CD4-positive, CD25-positive, alpha-beta regulatory T cell (primary cell): ENCODE measurements around the gene SUSD1. TPM values are rescaled to one million over a fixed set of nuclear protein-coding genes. Genes with fewer than 3 reads are reported as not detected.

Experiments
- ATAC-seq, 2 donors: fragments of 150-1000 bp; cut with Tn5 transposase; one replicate each; pipeline ENCODE4 v1.10.0; 2021; ENCODE audit warnings: low read depth in 2 of 2, moderate number of reproducible peaks in 2 of 2, moderate library complexity in 1 of 2
- DNase-seq, 3 donors: peaks; one replicate each; pipeline versions ENCODE4 v3.0.0 to v3.0.0-alpha.2; 2012 to 2022; ENCODE audit warnings: mixed read lengths in 1 of 3
- H3K27ac ChIP-seq: one replicate; pipeline ENCODE4 v1.7.0; 2013; ENCODE audit warnings: mild to moderate bottlenecking, low read length; ENCODE audit not compliant: insufficient read depth, poor library complexity, severe bottlenecking
- H3K27me3 ChIP-seq: one replicate; pipeline ENCODE4 v1.7.0; 2013; ENCODE audit warnings: low read length; ENCODE audit not compliant: control insufficient read depth, insufficient read depth
- H3K36me3 ChIP-seq: one replicate; pipeline ENCODE4 v1.7.0; 2013; ENCODE audit warnings: mild to moderate bottlenecking, low read length, moderate library complexity; ENCODE audit not compliant: control insufficient read depth, insufficient read depth
- H3K4me1 ChIP-seq: 2 replicates; pipeline ENCODE4 v1.7.0; 2013; ENCODE audit warnings: mild to moderate bottlenecking, low read length; ENCODE audit not compliant: insufficient read depth, control insufficient read depth, poor library complexity, severe bottlenecking
- H3K4me3 ChIP-seq: one replicate; pipeline ENCODE4 v1.7.0; 2013; ENCODE audit warnings: low read depth, mild to moderate bottlenecking, low read length, moderate library complexity
- H3K9me3 ChIP-seq, 2 experiments: 1 replicate in 1 of 2; 2 replicates in 1 of 2; pipeline ENCODE4 v1.7.0; 2013; ENCODE audit warnings: low read length in 2 of 2, mild to moderate bottlenecking in 1 of 2, moderate library complexity in 1 of 2; ENCODE audit not compliant: control insufficient read depth in 2 of 2
- H3K27ac Mint-ChIP-seq, 3 donors: one replicate each; pipeline ENCODE4 v1.8.0; 2020 to 2022; ENCODE audit warnings: mild to moderate bottlenecking in 3 of 3, mixed read lengths in 3 of 3, moderate library complexity in 2 of 3
- H3K27me3 Mint-ChIP-seq: one replicate; pipeline ENCODE4 v1.8.0; 2022; ENCODE audit warnings: mild to moderate bottlenecking, mixed read lengths
- H3K36me3 Mint-ChIP-seq: one replicate; pipeline ENCODE4 v1.8.0; 2020; ENCODE audit warnings: mixed read lengths
- H3K4me1 Mint-ChIP-seq, 4 donors: one replicate each; pipeline ENCODE4 v1.8.0; 2020 to 2022; ENCODE audit warnings: mixed read lengths in 4 of 4, mild to moderate bottlenecking in 1 of 4
- H3K4me3 Mint-ChIP-seq, 4 donors: one replicate each; pipeline ENCODE4 v1.8.0; 2020 to 2022; ENCODE audit warnings: mild to moderate bottlenecking in 4 of 4, mixed read lengths in 4 of 4, moderate library complexity in 3 of 4
- H3K9me3 Mint-ChIP-seq, 7 donors: one replicate each; pipeline ENCODE4 v1.8.0; 2020 to 2022; ENCODE audit warnings: mixed read lengths in 7 of 7, mild to moderate bottlenecking in 3 of 7, moderate library complexity in 2 of 7
- polyA plus RNA-seq, 4 donors: library from polyadenylated mRNA; unstranded; fragments of 300-500 nt; fragmentation: Illumina TruSeq; gene quantifications; one replicate each; pipeline ENCODE4 v1.2.3, GENCODE V29; 2021
- total RNA-seq: library from RNA; stranded (reverse); gene quantifications from one replicate; pipeline ENCODE4 v1.2.3, GENCODE V29; 2022

Gene SUSD1
- total and polyA plus RNA-seq, 5 donors from 2014 or later, result 3.2 to 9.7 (median 7.0) TPM

GRCh38 chr9:112127281-112127680 lies 47.8 kb downstream of the SUSD1 start:
- Histone ChIP-seq H3K4me1 (no peaks in the 10 kb centered on the region), H3K4me3 (no peak overlapping the region), H3K27me3 (no peaks in the 10 kb centered on the region), H3K36me3 (no peaks in the 10 kb centered on the region), H3K9me3 (no peaks in the 10 kb centered on the region), H3K27ac (no peak overlapping the region)
- H3K36me3 Mint-ChIP-seq, result peaks cover 28% of the 10 kb centered on the region
- DNase-seq (no peak), ATAC-seq (no peak)
- no peak overlapping the region for H3K4me3 Mint-ChIP-seq
- no peaks in the 10 kb centered on the region for H3K27me3 Mint-ChIP-seq
- peaks cover 0 to 2% (median 0%) of the 10 kb centered on the region in 4 donors for H3K4me1 Mint-ChIP-seq
- H3K27ac Mint-ChIP-seq, result no peak overlapping the region
- H3K9me3 Mint-ChIP-seq, result peaks cover 0 to 1% (median 0%) of the 10 kb centered on the region in 7 donors

GRCh38 chr9:112125951-112126388 lies 49.1 kb downstream of the SUSD1 start:
- ATAC-seq (no peak), DNase-seq (no peak)
- H3K4me1 Mint-ChIP-seq, result peaks cover 0 to 2% (median 0%) of the 10 kb centered on the region in 4 donors
- Histone ChIP-seq H3K27ac (no peak overlapping the region), H3K27me3 (no peaks in the 10 kb centered on the region), H3K4me1 (no peaks in the 10 kb centered on the region), H3K9me3 (no peaks in the 10 kb centered on the region), H3K36me3 (no peaks in the 10 kb centered on the region), H3K4me3 (no peak overlapping the region)
- H3K36me3 Mint-ChIP-seq, result peaks cover 35% of the 10 kb centered on the region
- H3K27ac Mint-ChIP-seq, result peak overlapping the region in 1 of 3 donors; percentile 4
- no peaks in the 10 kb centered on the region for H3K27me3 Mint-ChIP-seq
- H3K9me3 Mint-ChIP-seq, result peaks cover 0 to 1% (median 0%) of the 10 kb centered on the region in 7 donors
- H3K4me3 Mint-ChIP-seq, result no peak overlapping the region

DNA sequence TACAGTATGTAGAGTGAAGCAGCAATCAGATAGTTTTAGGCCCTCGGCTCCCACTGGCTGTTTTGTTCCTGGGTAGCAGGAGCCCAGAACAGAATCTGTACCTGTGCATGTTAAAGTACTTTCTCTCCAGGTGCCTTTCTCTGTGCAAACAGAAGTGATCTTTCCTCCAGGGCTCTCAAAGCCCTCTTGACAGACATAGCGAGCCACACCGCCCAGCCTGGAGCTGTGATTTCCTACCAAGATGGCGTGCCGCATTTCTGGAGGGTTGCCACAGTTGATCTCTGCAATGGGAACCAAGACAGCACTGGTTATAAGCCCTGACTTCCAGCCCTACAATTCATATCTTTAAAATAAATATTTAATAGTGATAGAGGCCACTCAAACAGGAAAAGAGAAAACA lies 50.9 kb downstream of the SUSD1 start:
- no peaks in the 10 kb centered on the region for H3K27me3 ChIP-seq

GRCh38 chr9:112121633-112122032 lies 53.5 kb downstream of the SUSD1 start:
- no peaks in the 10 kb centered on the region for H3K9me3 ChIP-seq
- no peak overlapping the region for H3K27ac Mint-ChIP-seq
- H3K9me3 Mint-ChIP-seq, result no peaks in the 10 kb centered on the region
- no peak overlapping the region for H3K4me3 Mint-ChIP-seq
- ATAC-seq, result no peak
- H3K4me3 ChIP-seq, result no peak overlapping the region
- H3K4me1 ChIP-seq, result no peaks in the 10 kb centered on the region
- no peaks in the 10 kb centered on the region for H3K27me3 ChIP-seq
- DNase-seq, result no peak
- no peaks in the 10 kb centered on the region for H3K27me3 Mint-ChIP-seq
- no peak overlapping the region for H3K27ac ChIP-seq
- H3K36me3 Mint-ChIP-seq, result peaks cover 24% of the 10 kb centered on the region
- H3K4me1 Mint-ChIP-seq, result peaks cover 0 to 6% (median 0%) of the 10 kb centered on the region in 4 donors
- H3K36me3 ChIP-seq, result no peaks in the 10 kb centered on the region

More for the DNA sequence above, 50.9 kb downstream of the SUSD1 start:
- no peaks in the 10 kb centered on the region for H3K9me3 Mint-ChIP-seq
- Histone ChIP-seq H3K9me3 (no peaks in the 10 kb centered on the region), H3K4me3 (no peak overlapping the region), H3K4me1 (no peaks in the 10 kb centered on the region), H3K27ac (no peak overlapping the region), H3K36me3 (no peaks in the 10 kb centered on the region)
- DNase-seq (no peak), ATAC-seq (no peak)
- no peak overlapping the region for H3K27ac Mint-ChIP-seq
- no peak overlapping the region for H3K4me3 Mint-ChIP-seq
- peaks cover 0 to 6% (median under 1%) of the 10 kb centered on the region in 4 donors for H3K4me1 Mint-ChIP-seq
- peaks cover 35% of the 10 kb centered on the region for H3K36me3 Mint-ChIP-seq
- no peaks in the 10 kb centered on the region for H3K27me3 Mint-ChIP-seq

- no peaks in the 10 kb centered on the region for H3K4me1 ChIP-seq
- no peaks in the 10 kb centered on the region for H3K9me3 ChIP-seq
- no peaks in the 10 kb centered on the region for H3K27me3 ChIP-seq
- H3K27me3 Mint-ChIP-seq, result no peaks in the 10 kb centered on the region
- no peak overlapping the region for H3K4me3 Mint-ChIP-seq
- no peak for DNase-seq
- no peak overlapping the region for H3K27ac ChIP-seq
- H3K36me3 Mint-ChIP-seq, result peaks cover 24% of the 10 kb centered on the region
- no peak overlapping the region for H3K27ac Mint-ChIP-seq
- H3K4me1 Mint-ChIP-seq, result peaks cover 0 to 6% (median 0%) of the 10 kb centered on the region in 4 donors
- no peaks in the 10 kb centered on the region for H3K36me3 ChIP-seq
- no peak for ATAC-seq
- H3K4me3 ChIP-seq, result no peak overlapping the region
- H3K9me3 Mint-ChIP-seq, result no peaks in the 10 kb centered on the region
Observed at GRCh38 chr9:112120439-112120925, 54.6 kb downstream of the SUSD1 start.

- peaks cover 24% of the 10 kb centered on the region for H3K36me3 Mint-ChIP-seq
Observed at GRCh38 chr9:112120030-112120341, 55.1 kb downstream of the SUSD1 start.

DNA sequence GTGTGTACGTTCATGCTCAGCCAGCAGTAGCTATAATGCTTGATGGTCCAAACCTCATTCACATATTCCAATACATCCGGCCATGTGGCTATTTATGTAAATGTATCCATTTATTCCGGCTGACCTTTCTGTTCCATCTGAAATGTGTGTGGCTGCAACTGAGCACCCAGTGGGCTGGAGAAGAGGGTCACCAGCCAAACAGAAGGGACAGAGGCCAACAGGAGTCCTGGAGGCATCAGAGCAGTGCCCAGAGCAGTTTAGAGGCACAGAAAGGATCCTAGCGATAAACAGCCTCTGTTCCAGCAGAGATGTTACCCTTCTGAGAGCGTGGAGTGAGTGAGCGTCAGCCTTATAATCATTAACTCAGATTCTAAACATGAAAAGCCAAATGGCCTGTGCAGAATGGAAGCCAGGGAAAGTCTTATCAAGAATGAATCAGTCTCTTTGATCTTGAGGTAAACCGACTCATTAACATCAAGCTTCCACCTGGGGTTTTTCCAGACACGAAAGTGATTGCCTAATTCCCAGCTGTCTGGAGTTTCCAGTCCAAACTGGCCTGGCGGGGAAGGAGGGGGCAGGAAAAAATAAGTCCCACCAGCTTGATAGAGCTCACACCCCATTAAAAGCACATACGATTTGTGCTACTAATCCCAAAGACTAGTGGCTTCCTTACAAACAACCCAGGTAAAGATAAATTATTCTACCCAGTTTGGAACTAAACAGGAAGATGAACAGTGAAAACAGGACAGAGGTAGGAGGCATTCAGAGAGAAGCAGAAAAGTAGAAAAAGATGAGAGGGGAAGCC lies 55.7 kb downstream of the SUSD1 start:
- Mint-ChIP-seq H3K4me1 (peaks cover 0 to 6% (median 0%) of the 10 kb centered on the region in 4 donors), H3K27ac (no peak overlapping the region), H3K27me3 (no peaks in the 10 kb centered on the region), H3K4me3 (no peak overlapping the region), H3K36me3 (peaks cover 24% of the 10 kb centered on the region), H3K9me3 (no peaks in the 10 kb centered on the region)
- Histone ChIP-seq H3K27ac (no peak overlapping the region), H3K4me3 (no peak overlapping the region), H3K9me3 (no peaks in the 10 kb centered on the region), H3K27me3 (no peaks in the 10 kb centered on the region), H3K36me3 (no peaks in the 10 kb centered on the region), H3K4me1 (no peaks in the 10 kb centered on the region)
- ATAC-seq, result no peak
- DNase-seq, result no peak

More at GRCh38 chr9:112120030-112120341, 55.1 kb downstream of the SUSD1 start:
- H3K27me3 ChIP-seq, result no peaks in the 10 kb centered on the region
- no peaks in the 10 kb centered on the region for H3K36me3 ChIP-seq
- H3K27ac ChIP-seq, result no peak overlapping the region
- H3K27ac Mint-ChIP-seq, result peak overlapping the region in 2 of 3 donors; percentile 63 to 78
- H3K27me3 Mint-ChIP-seq, result no peaks in the 10 kb centered on the region
- peaks cover 0 to 6% (median 0%) of the 10 kb centered on the region in 4 donors for H3K4me1 Mint-ChIP-seq
- H3K9me3 ChIP-seq, result no peaks in the 10 kb centered on the region
- H3K9me3 Mint-ChIP-seq, result no peaks in the 10 kb centered on the region
- no peak overlapping the region for H3K4me3 Mint-ChIP-seq
- DNase-seq, result no peak
- no peak overlapping the region for H3K4me3 ChIP-seq
- ATAC-seq, result no peak
- no peaks in the 10 kb centered on the region for H3K4me1 ChIP-seq

DNA sequence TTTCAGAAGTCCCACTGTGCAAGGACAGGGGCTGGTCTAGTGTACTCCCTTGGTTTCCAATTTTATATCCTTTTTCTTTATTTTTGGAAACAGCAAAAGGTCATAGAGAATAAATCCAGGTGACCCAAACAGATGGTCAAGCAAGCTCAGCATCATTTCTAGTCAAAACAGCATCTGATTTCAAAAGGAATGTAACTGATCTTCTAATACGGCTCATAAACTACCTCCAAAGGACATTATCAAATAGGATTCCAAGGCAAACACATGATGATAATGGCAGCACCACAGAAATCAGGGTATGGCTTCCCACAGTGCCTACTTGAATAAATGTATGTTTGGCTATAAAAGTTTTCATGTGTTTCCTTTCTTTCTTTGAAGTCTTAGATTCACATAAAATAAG lies 57.1 kb downstream of the SUSD1 start:
- Histone ChIP-seq H3K4me3 (no peak overlapping the region), H3K27me3 (no peaks in the 10 kb centered on the region), H3K9me3 (no peaks in the 10 kb centered on the region), H3K4me1 (no peaks in the 10 kb centered on the region), H3K27ac (no peak overlapping the region), H3K36me3 (no peaks in the 10 kb centered on the region)
- H3K9me3 Mint-ChIP-seq, result no peaks in the 10 kb centered on the region
- H3K4me1 Mint-ChIP-seq, result peaks cover 0 to 6% (median 0%) of the 10 kb centered on the region in 4 donors
- H3K27ac Mint-ChIP-seq, result no peak overlapping the region
- DNase-seq, result no peak
- H3K36me3 Mint-ChIP-seq, result peaks cover 21% of the 10 kb centered on the region
- H3K27me3 Mint-ChIP-seq, result no peaks in the 10 kb centered on the region
- ATAC-seq, result no peak
- no peak overlapping the region for H3K4me3 Mint-ChIP-seq
